ENCODE data around the gene OR13C3. TPM values are rescaled to one million over a fixed set of nuclear protein-coding genes. Genes with fewer than 3 reads are reported as not detected.

Gene OR13C3
- total and polyA plus RNA-seq, 4 donors = 0.17 TPM; not detected in 3

GRCh38 chr9:104568868-104569267 lies 32.2 kb upstream of the OR13C3 start, which contains the start of gene OR13C8:
Gene OR13C8 (plus strand): TSS chr9:104569168. CDS start chr9:104569168, 0 bp downstream.
- WGBS = 82% methylated on average over 4 of the region's 4 CpGs
- DNase-seq (ENCODE audit: low spot score) = no peak

GRCh38 chr9:104564358-104564757 lies 27.7 kb upstream of the OR13C3 start:
- DNase-seq (ENCODE audit: low spot score) = no peak
- H3K4me3 ChIP-seq (ENCODE audit: low read depth in 1 of 3, low read length in 3 of 3) = no peak overlapping the region
- TF ChIP-seq RAD21 (IDR thresholded peaks at IDR 0.05) (no peak), JUND (IDR thresholded peaks at IDR 0.05) (no peak), ATF3 (IDR thresholded peaks at IDR 0.05) (no peak), NR2F2 (IDR thresholded peaks at IDR 0.05) (no peak), ZBTB33 (IDR thresholded peaks at IDR 0.05) (no peak), TAF1 (conservative IDR thresholded peaks at IDR 0.05) (no peak), FOXA1 (IDR thresholded peaks at IDR 0.05) (no peak), GABPA (IDR thresholded peaks at IDR 0.05 in 1 of 2, conservative IDR thresholded peaks at IDR 0.05 in 1 of 2) (no peak), RXRA (IDR thresholded peaks at IDR 0.05) (no peak), SP1 (IDR thresholded peaks at IDR 0.05) (no peak), YY1 (IDR thresholded peaks at IDR 0.05) (no peak)
- no peak overlapping the region for H3K9ac ChIP-seq (ENCODE audit: low read depth in 1 of 2, low read length in 2 of 2)
- no peaks in the 10 kb centered on the region for H3K4me1 ChIP-seq (ENCODE audit: control insufficient read depth in 4 of 4, insufficient read depth in 4 of 4, low read length in 3 of 4)
- H3K27me3 ChIP-seq (ENCODE audit: control insufficient read depth in 4 of 4, insufficient read depth in 4 of 4, low read length in 3 of 4) = no peaks in the 10 kb centered on the region
- 63% methylated on average over 1 of the region's 1 CpG for WGBS
- no peaks in the 10 kb centered on the region for H3K9me3 ChIP-seq (ENCODE audit: control insufficient read depth in 4 of 4, low read length in 3 of 4)
- H3K36me3 ChIP-seq (ENCODE audit: control insufficient read depth in 4 of 4, insufficient read depth in 3 of 4, low read depth in 1 of 4, low read length in 3 of 4) = no peaks in the 10 kb centered on the region
- no peak overlapping the region for H3K27ac ChIP-seq (ENCODE audit: low read depth in 1 of 2, low read length in 2 of 2)

More at GRCh38 chr9:104568868-104569267, 32.2 kb upstream of the OR13C3 start, which contains the start of gene OR13C8:
- H3K9ac ChIP-seq (ENCODE audit: low read depth in 1 of 2, low read length in 2 of 2) = no peak within 1 kb of the TSS
- no peaks in the 10 kb centered on the region for H3K27me3 ChIP-seq (ENCODE audit: control insufficient read depth in 4 of 4, insufficient read depth in 4 of 4, low read length in 3 of 4)
- TF ChIP-seq RXRA (IDR thresholded peaks at IDR 0.05) = no peak
- TF ChIP-seq TAF1 (conservative IDR thresholded peaks at IDR 0.05) = no peak
- no peak for TF ChIP-seq EGR1 (IDR thresholded peaks at IDR 0.05; ENCODE audit: low read depth in 2 of 2)
- no peak for TF ChIP-seq CTCF (IDR thresholded peaks at IDR 0.05; ENCODE audit: low read depth, low read length, missing input control)
- no peak for TF ChIP-seq RAD21 (IDR thresholded peaks at IDR 0.05)
- no peak within 1 kb of the TSS for H3K4me3 ChIP-seq (ENCODE audit: low read depth in 1 of 3, low read length in 3 of 3)
- peaks cover 0 to 8% (median 5%) of the 10 kb centered on the region in 4 donors for H3K9me3 ChIP-seq (ENCODE audit: control insufficient read depth in 4 of 4, low read length in 3 of 4)
- no peaks in the 10 kb centered on the region for H3K4me1 ChIP-seq (ENCODE audit: control insufficient read depth in 4 of 4, insufficient read depth in 4 of 4, low read length in 3 of 4)
- no peak within 1 kb of the TSS for H3K27ac ChIP-seq (ENCODE audit: low read depth in 1 of 2, low read length in 2 of 2)
- no peaks in the 10 kb centered on the region for H3K36me3 ChIP-seq (ENCODE audit: control insufficient read depth in 4 of 4, insufficient read depth in 3 of 4, low read depth in 1 of 4, low read length in 3 of 4)

- no peaks in the 10 kb centered on the region for H3K9me3 ChIP-seq (ENCODE audit: control insufficient read depth in 4 of 4, low read length in 3 of 4)
- no peaks in the 10 kb centered on the region for H3K4me1 ChIP-seq (ENCODE audit: control insufficient read depth in 4 of 4, insufficient read depth in 4 of 4, low read length in 3 of 4)
- no peaks in the 10 kb centered on the region for H3K27me3 ChIP-seq (ENCODE audit: control insufficient read depth in 4 of 4, insufficient read depth in 4 of 4, low read length in 3 of 4)
- H3K4me3 ChIP-seq (ENCODE audit: low read depth in 1 of 3, low read length in 3 of 3) = no peak overlapping the region
- no peak for TF ChIP-seq SP1 (IDR thresholded peaks at IDR 0.05)
- TF ChIP-seq NR2F2 (IDR thresholded peaks at IDR 0.05) = no peak
- no peak for TF ChIP-seq FOXA2 (IDR thresholded peaks at IDR 0.05)
- TF ChIP-seq GABPA (IDR thresholded peaks at IDR 0.05 in 1 of 2, conservative IDR thresholded peaks at IDR 0.05 in 1 of 2) = no peak
- TF ChIP-seq HNF4G (IDR thresholded peaks at IDR 0.05) = no peak
- TF ChIP-seq ATF3 (IDR thresholded peaks at IDR 0.05) = no peak
- H3K36me3 ChIP-seq (ENCODE audit: control insufficient read depth in 4 of 4, insufficient read depth in 3 of 4, low read depth in 1 of 4, low read length in 3 of 4) = no peaks in the 10 kb centered on the region
- H3K9ac ChIP-seq (ENCODE audit: low read depth in 1 of 2, low read length in 2 of 2) = no peak overlapping the region
- 88% methylated on average over 8 of the region's 8 CpGs for WGBS
- DNase-seq (ENCODE audit: low spot score) = no peak
- no peak overlapping the region for H3K27ac ChIP-seq (ENCODE audit: low read depth in 1 of 2, low read length in 2 of 2)
Observed at GRCh38 chr9:104556830-104557634, 20.4 kb upstream of the OR13C3 start.

Data from liver (tissue), 9 donors.